Body of pancreas (tissue), 4 donors: Measurements from ENCODE around the gene SYNGR4.

Experiments used
- CTCF ChIP-seq, 7 experiments: fragments of 450-650 bp in 4 of 7; fragments of 200-600 bp in 3 of 7; sonication (generic) in 3 of 7; IDR thresholded peaks; one replicate each; pipeline ENCODE4 v1.5.1; 2016 to 2019; ENCODE audit warnings: antibody characterized with exemption in 7 of 7
- POLR2A ChIP-seq, 3 donors: fragments of 450-650 bp; IDR thresholded peaks; one replicate each; pipeline ENCODE4 v1.6.1; 2016; ENCODE audit warnings: antibody characterized with exemption in 3 of 3, mild to moderate bottlenecking in 2 of 3

- TF ChIP-seq POLR2A (IDR thresholded peaks at IDR 0.05) = no peak
- TF ChIP-seq CTCF (IDR thresholded peaks at IDR 0.05) = no peak
Observed at GRCh38 chr19:48415395-48415794, 51.2 kb downstream of the SYNGR4 start.
